RCC 7860 (cell line): Measurements from ENCODE around the gene ZNF701.
"Not testable (repeated sequence)": the region's sequence is repeated elsewhere in the genome, so short reads cannot be mapped to it uniquely, and the experiment has no call there.

ENCODE experiments used
- DNase-seq: peaks from one replicate; pipeline ENCODE4 v3.0.0-alpha.2; 2015; ENCODE audit warnings: low spot score
- FAIRE-seq: peaks from 2 replicates; lab custom pipeline; 2012; peaks lifted over from hg19 to GRCh38; lab: Jason Lieb, UNC

The ZNF701 gene

GRCh38 chr19:52570000-52570861, at the start of gene ZNF701:
ZNF701 (plus strand) TSS chr19:52570287; CDS start chr19:52574148, 3,861 bp downstream.
- DNase-seq (peak; percentile 79), FAIRE-seq (peak; percentile 40)

- DNase-seq, result no peak
- no peak for FAIRE-seq
Observed at GRCh38 chr19:52522551-52522950, 47.5 kb upstream of the ZNF701 start.

GRCh38 chr19:52524086-52524485, 46.0 kb upstream of the ZNF701 start:
- FAIRE-seq (no peak), DNase-seq (no peak)

- FAIRE-seq (no peak), DNase-seq (peak; percentile 75)
Observed at GRCh38 chr19:52527134-52527955, 42.7 kb upstream of the ZNF701 start, which contains the start of gene ZNF808. ZNF808 (plus strand) TSS chr19:52527668; CDS start chr19:52543285, 15,617 bp downstream.

GRCh38 chr19:52527956-52528351, 42.1 kb upstream of the ZNF701 start:
- DNase-seq, result no peak
- no peak for FAIRE-seq

GRCh38 chr19:52532480-52532879, 37.6 kb upstream of the ZNF701 start:
- DNase-seq (no peak), FAIRE-seq (peak; percentile 21)

- no peak for FAIRE-seq
- no peak for DNase-seq
Observed at GRCh38 chr19:52533901-52534300, 36.2 kb upstream of the ZNF701 start.

GRCh38 chr19:52535385-52535770, 34.7 kb upstream of the ZNF701 start:
- not testable (repeated sequence) for FAIRE-seq, DNase-seq

- DNase-seq, result peak; percentile 46
- no peak for FAIRE-seq
Observed at GRCh38 chr19:52535771-52536447, 34.2 kb upstream of the ZNF701 start.

GRCh38 chr19:52536448-52536800, 33.7 kb upstream of the ZNF701 start:
- DNase-seq (no peak), FAIRE-seq (no peak)

- not testable (repeated sequence) for DNase-seq, FAIRE-seq
Observed at GRCh38 chr19:52538815-52539214, 31.3 kb upstream of the ZNF701 start.

- peak; percentile 13 for DNase-seq
- FAIRE-seq, result not testable (repeated sequence)
Observed at GRCh38 chr19:52541176-52541575, 28.9 kb upstream of the ZNF701 start.

- FAIRE-seq (no peak), DNase-seq (no peak)
Observed at GRCh38 chr19:52541608-52542007, 28.5 kb upstream of the ZNF701 start.

- not testable (repeated sequence) for DNase-seq, FAIRE-seq
Observed at GRCh38 chr19:52542541-52542940, 27.5 kb upstream of the ZNF701 start.

GRCh38 chr19:52542984-52543664, 27.0 kb upstream of the ZNF701 start:
- FAIRE-seq (no peak), DNase-seq (no peak)

- FAIRE-seq (no peak), DNase-seq (no peak)
Observed at GRCh38 chr19:52554216-52554971, 15.7 kb upstream of the ZNF701 start.

GRCh38 chr19:52557231-52557995, 12.7 kb upstream of the ZNF701 start:
- DNase-seq, result no peak
- FAIRE-seq, result no peak

GRCh38 chr19:52558732-52559445, 11.2 kb upstream of the ZNF701 start:
- not testable (repeated sequence) for FAIRE-seq, DNase-seq
